GM12865 (cell line): ENCODE measurements around the gene GNS.
A peak's percentile ranks its signal among the peaks of the same experiment; 100 is the strongest.
"Not testable (repeated sequence)": the region's sequence is repeated elsewhere in the genome, so short reads cannot be mapped to it uniquely, and the experiment has no call there.

Source experiments
- DNase-seq: peaks from one replicate; pipeline ENCODE4 v3.0.0; 2010; ENCODE audit warnings: low read depth
- H3K4me3 ChIP-seq: 2 replicates; pipeline ENCODE4 v1.5.1; 2011; ENCODE audit warnings: mild to moderate bottlenecking, low read depth, low read length, control low read depth
- TF ChIP-seq, protein P1 (sequence below): IDR thresholded peaks from 2 replicates; pipeline ENCODE4 v1.5.1; 2011; ENCODE audit warnings: low read length, control low read depth, low read depth, inconsistent platforms; ENCODE audit not compliant: insufficient read depth; ENCODE audit errors: missing control alignments

Gene GNS

DNA sequence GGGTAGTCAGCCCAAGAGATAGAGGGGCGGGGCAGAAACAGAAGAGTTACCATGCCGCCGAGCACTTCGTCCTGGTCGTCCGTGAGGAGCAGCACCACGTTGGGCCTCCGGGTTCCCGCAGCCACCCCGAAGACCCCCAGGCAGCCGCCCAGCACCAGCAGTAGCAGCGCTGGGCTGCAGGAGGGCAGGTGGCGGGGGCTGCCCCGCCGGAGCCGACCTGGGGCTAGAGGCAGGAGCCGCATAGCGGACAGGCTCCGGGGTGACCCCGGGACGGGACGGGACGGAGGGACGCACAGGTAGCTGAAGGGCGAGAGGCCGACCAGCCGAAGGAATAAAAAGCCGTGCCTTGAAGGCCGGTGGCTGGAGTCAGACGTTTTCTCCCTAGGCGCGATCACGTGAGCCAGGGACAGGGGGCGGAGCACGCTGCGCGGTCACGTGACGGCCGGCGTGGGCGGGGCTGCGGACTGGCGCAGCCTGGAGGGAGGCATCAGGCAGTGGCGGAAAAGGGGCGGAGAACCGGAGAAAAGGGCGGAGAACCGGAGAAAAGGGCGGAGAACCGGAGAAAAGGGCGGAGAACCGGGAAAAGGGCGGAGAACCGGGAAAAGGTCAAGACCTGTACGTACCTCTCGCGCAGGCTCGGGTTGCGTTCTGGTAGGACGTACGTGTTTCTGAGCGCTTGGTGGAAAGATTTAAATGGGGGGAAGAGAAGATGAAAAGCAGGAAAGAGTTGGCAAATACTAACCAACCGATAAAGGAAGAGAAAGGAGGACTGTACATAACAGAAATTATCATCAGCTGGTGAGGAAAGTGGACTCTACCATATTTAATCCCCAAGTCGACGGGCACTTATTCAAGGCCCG is at the start of gene GNS:
Gene GNS, minus strand, starts transcription at position 372 of the 860 bp plus-strand sequence. Its CDS starts 130 bp downstream, at position 242.
- H3K4me3 ChIP-seq = peak within 1 kb of the TSS; percentile 85
- TF ChIP-seq, protein P1, sequence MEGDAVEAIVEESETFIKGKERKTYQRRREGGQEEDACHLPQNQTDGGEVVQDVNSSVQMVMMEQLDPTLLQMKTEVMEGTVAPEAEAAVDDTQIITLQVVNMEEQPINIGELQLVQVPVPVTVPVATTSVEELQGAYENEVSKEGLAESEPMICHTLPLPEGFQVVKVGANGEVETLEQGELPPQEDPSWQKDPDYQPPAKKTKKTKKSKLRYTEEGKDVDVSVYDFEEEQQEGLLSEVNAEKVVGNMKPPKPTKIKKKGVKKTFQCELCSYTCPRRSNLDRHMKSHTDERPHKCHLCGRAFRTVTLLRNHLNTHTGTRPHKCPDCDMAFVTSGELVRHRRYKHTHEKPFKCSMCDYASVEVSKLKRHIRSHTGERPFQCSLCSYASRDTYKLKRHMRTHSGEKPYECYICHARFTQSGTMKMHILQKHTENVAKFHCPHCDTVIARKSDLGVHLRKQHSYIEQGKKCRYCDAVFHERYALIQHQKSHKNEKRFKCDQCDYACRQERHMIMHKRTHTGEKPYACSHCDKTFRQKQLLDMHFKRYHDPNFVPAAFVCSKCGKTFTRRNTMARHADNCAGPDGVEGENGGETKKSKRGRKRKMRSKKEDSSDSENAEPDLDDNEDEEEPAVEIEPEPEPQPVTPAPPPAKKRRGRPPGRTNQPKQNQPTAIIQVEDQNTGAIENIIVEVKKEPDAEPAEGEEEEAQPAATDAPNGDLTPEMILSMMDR = no peak
- DNase-seq = peak; percentile 97

DNA sequence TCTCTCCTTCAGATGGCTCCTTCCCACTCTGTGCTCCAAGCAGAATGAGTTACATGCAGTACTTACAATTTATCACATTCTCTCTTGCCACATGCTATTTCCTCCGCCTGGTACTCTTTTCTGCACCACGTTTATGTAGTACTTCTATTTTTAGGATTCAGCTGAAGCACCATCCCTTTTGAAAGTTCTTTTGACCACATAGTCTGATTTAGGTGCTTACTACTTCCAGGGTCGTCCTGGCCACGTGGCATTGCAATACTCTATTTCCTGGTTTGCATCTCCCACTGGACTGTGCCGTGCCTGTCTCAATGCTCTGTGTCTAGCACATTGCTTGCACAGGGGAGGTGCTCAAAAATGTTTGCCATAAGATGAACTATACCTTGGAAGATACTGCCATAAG is 48.9 kb upstream of the GNS start:
- TF ChIP-seq, protein P1 = no peak
- no peak overlapping the region for H3K4me3 ChIP-seq
- peak; percentile 65 for DNase-seq

DNA sequence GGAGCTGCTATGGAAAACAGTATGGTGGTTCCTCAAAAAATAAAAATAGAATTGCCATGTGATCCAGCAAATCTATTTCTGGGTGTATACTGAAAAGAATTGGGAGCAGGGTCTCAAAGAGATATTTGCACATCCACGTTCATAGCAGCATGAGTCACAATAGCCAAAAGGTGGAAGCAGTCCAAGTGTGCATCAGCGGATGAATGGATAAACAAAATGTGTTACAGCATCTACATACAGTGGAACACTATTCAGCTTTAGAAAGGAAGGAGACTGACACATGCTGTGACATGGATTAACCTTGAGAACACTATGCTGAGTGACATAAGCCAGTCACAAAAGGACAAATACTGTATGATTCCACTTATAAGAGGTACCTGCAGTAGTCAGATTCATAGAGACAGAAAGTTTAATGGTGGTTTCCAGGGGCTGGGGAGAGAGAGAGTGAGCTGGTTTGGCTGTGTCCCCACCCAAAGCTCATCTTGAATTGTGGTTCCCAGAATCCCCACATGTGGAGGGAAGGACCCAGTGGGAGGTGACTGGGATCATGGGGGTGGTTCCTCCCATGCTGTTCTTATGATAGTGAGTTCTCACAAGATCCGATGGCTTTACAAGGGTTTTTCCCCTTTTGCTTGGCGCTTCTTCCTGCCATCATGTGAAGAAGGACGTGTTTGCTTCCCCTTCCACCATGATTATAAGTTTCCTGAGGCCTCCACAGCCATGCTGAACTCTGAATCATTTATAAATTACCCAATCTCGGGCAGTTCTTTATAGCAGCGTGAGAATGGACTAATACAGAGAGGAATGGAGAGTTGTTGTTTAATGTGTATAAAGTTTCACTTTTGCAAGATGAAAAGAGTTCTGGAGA is 47.6 kb upstream of the GNS start:
- no peak for DNase-seq
- no peak overlapping the region for H3K4me3 ChIP-seq
- TF ChIP-seq, protein P1 = no peak

DNA sequence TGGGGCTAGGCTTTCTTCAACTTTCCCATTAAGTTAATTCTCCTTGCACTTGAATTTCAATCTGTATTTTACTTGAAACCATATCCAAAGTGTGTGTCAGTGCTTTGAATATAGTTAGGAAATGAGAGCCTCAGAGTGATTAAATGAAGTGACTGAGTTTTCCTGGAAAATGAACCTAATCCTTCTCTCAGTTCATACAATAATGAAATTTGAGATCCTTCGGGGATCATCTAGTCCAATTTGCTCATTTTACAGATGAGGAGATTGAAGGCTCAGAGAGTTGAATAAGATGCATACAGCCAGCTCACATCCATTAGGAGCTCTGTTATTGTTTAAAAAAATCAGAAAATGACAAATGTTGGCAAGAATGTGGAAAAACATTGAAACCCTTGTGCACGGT is 47.0 kb upstream of the GNS start:
- H3K4me3 ChIP-seq = no peak overlapping the region
- TF ChIP-seq, protein P1 = no peak
- no peak for DNase-seq

DNA sequence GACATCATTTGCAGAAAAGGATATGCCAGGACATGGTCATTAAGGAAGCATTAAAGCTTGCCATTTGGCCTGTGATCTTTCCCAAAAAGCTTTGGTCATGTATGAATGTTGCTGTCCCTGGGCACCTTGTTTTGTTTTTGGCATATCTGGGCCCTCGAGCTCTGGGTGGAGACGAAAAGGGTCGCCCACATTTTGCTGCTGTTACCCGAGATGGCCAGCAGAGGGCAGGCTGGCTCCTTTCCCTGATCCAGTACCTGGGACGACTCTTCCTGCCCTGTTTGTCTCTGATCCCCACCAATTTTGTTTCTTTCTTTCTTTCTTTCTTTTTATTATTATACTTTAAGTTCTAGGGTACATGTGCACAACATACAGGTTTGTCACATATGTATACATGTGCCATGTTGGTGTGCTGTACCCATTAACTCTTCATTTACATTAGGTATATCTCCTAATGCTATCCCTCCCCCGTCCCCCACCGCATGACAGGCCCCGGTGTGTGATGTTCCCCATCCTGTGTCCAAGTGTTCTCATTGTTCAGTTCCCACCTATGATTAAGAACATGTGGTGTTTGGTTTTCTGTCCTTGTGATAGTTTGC is 43.1 kb upstream of the GNS start:
- H3K4me3 ChIP-seq = not testable (repeated sequence)
- peak; percentile 67 for DNase-seq
- TF ChIP-seq, protein P1 = peak; percentile 88

DNA sequence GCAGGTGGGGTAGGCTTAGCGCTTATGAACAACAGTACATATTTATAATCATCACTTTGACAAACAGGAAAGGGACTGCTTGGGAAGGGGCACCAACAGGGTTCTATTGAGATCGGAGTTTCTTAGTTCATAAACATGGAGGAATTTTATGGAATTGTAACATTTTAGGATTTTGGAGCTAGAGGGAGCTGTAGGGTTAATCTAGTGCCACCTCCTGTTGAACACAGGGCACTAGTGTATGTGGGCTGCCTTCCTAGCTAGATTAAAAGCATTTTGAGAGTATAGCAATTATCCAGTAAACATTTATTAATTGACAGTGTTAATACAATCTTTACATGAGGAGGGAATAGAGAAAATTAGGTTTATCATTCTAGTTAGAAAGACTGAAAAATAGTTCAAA is 42.2 kb upstream of the GNS start:
- H3K4me3 ChIP-seq = no peak overlapping the region
- TF ChIP-seq, protein P1 = peak; percentile 0
- DNase-seq = no peak
